ENCODE measurements around the gene ZNFX1.

Gene ZNFX1

DNA sequence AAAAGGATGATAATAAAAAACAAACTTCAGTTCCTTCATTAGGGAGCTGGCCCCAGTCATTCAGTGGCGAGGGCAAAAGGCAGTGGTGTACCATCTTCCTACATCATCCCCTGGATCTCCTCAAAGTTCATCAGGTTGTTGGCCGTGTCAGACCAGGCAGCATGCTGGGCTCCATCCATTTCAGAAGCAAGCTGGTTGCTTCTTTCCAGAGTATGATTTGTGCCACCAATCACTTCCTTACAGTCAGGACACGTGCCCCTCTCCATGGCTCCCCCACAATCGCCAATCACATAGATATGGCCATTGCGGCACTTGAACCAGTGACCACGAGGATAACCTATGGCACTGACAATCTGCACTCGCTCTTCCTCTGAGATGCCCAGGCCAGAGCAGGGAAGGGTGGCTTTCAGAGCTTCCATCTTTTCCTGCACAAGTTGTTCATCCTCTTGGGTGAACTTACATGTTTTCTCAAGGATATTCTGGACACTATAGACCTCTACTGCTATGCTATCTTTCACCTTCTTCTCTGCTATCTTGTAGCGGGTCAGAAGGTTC, 30.6 kb downstream of the ZNFX1 start:
- TF ChIP-seq, protein P1, sequence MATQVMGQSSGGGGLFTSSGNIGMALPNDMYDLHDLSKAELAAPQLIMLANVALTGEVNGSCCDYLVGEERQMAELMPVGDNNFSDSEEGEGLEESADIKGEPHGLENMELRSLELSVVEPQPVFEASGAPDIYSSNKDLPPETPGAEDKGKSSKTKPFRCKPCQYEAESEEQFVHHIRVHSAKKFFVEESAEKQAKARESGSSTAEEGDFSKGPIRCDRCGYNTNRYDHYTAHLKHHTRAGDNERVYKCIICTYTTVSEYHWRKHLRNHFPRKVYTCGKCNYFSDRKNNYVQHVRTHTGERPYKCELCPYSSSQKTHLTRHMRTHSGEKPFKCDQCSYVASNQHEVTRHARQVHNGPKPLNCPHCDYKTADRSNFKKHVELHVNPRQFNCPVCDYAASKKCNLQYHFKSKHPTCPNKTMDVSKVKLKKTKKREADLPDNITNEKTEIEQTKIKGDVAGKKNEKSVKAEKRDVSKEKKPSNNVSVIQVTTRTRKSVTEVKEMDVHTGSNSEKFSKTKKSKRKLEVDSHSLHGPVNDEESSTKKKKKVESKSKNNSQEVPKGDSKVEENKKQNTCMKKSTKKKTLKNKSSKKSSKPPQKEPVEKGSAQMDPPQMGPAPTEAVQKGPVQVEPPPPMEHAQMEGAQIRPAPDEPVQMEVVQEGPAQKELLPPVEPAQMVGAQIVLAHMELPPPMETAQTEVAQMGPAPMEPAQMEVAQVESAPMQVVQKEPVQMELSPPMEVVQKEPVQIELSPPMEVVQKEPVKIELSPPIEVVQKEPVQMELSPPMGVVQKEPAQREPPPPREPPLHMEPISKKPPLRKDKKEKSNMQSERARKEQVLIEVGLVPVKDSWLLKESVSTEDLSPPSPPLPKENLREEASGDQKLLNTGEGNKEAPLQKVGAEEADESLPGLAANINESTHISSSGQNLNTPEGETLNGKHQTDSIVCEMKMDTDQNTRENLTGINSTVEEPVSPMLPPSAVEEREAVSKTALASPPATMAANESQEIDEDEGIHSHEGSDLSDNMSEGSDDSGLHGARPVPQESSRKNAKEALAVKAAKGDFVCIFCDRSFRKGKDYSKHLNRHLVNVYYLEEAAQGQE (IDR thresholded peaks at IDR 0.05; ENCODE audit: insufficient read depth in 1 of 2, low read depth in 2 of 2, low read length in 2 of 2) = no peak
- TF ChIP-seq POLR2AphosphoS5 (IDR thresholded peaks at IDR 0.05; ENCODE audit: low read depth, low read length) = peak; percentile 21; the same call in 1 of the 2 replicates
- TF ChIP-seq TAF1 (IDR thresholded peaks at IDR 0.05; ENCODE audit: borderline replicate concordance, insufficient read depth, low read length) = no peak

DNA sequence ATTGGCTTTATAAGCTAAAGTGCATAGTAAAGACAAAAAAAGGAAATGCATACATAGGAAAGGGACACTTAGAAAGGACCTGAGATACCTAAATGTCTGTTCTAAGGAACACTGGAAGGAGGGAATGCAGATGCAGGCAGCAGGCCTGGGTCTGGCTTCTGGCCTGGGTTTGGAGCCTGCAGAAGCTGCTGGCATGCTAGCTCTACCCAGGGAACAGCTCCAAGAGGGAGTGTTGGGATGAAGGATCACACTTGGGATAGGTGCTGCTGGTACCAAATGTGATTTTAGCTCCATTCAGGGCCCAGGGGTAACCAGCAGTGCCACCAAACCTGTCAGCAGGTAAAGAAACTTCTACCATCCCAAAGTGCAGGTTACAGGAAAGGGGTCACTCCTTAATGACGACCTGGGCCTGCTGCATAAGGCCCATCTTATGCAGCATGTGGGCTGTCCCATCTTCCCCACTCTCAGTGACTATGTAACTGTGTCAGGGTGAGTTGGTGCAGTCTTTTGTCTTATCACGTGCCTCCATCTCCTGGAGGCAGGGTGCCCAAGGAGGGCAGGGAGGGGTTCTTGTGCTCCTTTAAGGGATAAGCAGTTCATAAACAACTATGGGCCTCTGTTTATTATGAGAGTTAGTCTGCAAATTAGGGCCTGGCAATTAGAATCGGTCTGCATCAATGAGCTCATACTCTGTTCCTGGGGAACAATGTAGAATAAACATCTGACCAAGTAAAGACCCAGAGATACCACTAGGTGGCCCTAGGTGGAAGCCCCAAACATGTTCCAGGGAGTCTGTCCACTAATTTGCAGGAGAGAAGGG, 31.7 kb downstream of the ZNFX1 start:
- TF ChIP-seq TAF1 (IDR thresholded peaks at IDR 0.05; ENCODE audit: borderline replicate concordance, insufficient read depth, low read length) = no peak
- TF ChIP-seq POLR2AphosphoS5 (IDR thresholded peaks at IDR 0.05; ENCODE audit: low read depth, low read length) = no peak
- no peak for TF ChIP-seq FOXP2 (optimal IDR thresholded peaks at IDR 0.05; ENCODE audit: borderline replicate concordance, extremely low read depth, extremely low read length, insufficient read depth)
- no peak for TF ChIP-seq SIN3A (IDR thresholded peaks at IDR 0.05; ENCODE audit: borderline replicate concordance, insufficient read depth, low read length)
- TF ChIP-seq, protein P1 (IDR thresholded peaks at IDR 0.05; ENCODE audit: insufficient read depth in 1 of 2, low read depth in 2 of 2, low read length in 2 of 2) = no peak

DNA sequence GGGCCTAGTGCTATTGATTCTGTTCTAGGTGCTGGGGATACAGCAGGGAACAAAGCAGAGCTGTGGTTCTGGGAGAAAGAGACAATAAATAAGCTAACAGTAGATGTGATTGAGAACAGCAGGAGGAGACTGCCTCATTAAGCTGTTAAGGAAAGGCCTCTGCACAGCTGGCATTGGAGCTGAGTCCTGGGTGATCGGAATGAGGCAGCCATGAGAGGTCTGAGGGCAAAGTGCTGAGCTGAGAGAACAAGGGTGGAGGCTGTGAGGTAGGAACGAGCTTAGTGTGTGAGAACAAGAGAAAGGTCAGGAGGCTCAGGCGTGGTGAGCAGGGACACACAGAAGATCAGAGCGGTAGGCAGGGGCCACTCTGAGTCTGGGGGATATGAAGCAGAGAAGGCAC, 40.3 kb downstream of the ZNFX1 start:
- TF ChIP-seq POLR2AphosphoS5 (IDR thresholded peaks at IDR 0.05; ENCODE audit: low read depth, low read length) (no peak), TAF1 (IDR thresholded peaks at IDR 0.05; ENCODE audit: borderline replicate concordance, insufficient read depth, low read length) (no peak), FOXP2 (optimal IDR thresholded peaks at IDR 0.05; ENCODE audit: borderline replicate concordance, extremely low read depth, extremely low read length, insufficient read depth) (no peak), SIN3A (IDR thresholded peaks at IDR 0.05; ENCODE audit: borderline replicate concordance, insufficient read depth, low read length) (no peak)
- TF ChIP-seq, protein P1 (IDR thresholded peaks at IDR 0.05; ENCODE audit: insufficient read depth in 1 of 2, low read depth in 2 of 2, low read length in 2 of 2) = no peak

DNA sequence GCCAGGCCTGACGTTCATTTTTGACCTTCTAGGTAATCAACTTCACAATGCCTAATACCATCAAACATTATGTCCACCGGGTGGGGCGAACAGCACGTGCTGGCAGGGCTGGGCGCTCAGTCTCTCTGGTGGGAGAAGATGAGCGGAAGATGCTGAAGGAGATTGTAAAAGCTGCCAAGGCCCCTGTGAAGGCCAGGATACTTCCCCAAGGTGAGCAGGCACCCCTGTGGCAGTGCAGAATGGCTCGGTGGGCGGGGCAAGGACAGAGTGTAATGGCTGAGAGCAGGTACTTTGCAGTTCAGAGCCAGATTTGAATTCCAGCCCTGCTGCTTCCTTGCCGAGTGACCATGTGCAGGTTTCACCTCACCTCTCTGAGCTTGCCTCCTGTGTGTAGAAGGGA, 41.6 kb downstream of the ZNFX1 start:
- TF ChIP-seq TAF1 (IDR thresholded peaks at IDR 0.05; ENCODE audit: borderline replicate concordance, insufficient read depth, low read length) (no peak), POLR2AphosphoS5 (IDR thresholded peaks at IDR 0.05; ENCODE audit: low read depth, low read length) (no peak), SIN3A (IDR thresholded peaks at IDR 0.05; ENCODE audit: borderline replicate concordance, insufficient read depth, low read length) (no peak), FOXP2 (optimal IDR thresholded peaks at IDR 0.05; ENCODE audit: borderline replicate concordance, extremely low read depth, extremely low read length, insufficient read depth) (no peak)
- TF ChIP-seq, protein P1 (IDR thresholded peaks at IDR 0.05; ENCODE audit: insufficient read depth in 1 of 2, low read depth in 2 of 2, low read length in 2 of 2) = no peak

Data from PFSK-1 (cell line).